ENCODE results near the gene NTN3. TPM values are rescaled to one million over a fixed set of nuclear protein-coding genes. Genes with fewer than 3 reads are reported as not detected.
A peak's percentile ranks its signal among the peaks of the same experiment; 100 is the strongest.
"Not testable (repeated sequence)": the region's sequence is repeated elsewhere in the genome, so short reads cannot be mapped to it uniquely, and the experiment has no call there.

The NTN3 gene
- not detected in 2 replicates for total RNA-seq

DNA sequence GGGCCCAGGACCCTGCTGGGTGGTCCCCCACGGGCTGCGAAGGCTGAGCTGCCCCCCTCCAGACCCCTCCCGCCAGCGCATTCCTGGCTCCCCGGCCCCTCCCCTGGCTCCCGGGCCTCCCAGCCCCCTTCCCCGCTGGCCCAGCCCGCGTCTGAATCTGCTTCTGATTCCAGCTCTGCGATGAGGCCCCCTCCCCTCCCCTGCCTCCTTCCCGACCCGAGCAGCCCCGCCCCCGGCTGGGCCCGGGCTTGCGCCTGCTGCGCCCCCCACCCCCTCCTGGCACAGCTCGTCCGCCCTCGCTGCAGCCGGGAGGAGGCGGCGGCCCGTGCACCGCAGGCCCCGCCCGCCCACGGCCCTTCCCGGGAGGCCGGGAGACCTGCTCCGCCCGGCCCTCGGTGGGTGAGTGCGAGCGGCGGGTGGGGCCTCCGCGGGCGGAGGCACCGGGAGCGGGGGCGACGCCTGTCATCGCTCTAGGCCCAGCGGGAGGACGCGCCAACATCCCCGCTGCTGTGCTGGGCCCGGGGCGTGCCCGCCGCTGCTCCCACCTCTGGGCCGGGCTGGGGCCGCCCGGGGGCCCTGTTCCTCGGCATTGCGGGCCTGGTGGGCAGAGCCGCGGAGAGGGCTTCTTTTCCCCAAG, at the start of gene NTN3:
NTN3 (plus strand) TSS at position 282 of the 637 bp plus-strand sequence. CDS start 405 bp downstream, outside the sequence.
- no peak for DNase-seq (ENCODE audit: low read depth, low spot score)

DNA sequence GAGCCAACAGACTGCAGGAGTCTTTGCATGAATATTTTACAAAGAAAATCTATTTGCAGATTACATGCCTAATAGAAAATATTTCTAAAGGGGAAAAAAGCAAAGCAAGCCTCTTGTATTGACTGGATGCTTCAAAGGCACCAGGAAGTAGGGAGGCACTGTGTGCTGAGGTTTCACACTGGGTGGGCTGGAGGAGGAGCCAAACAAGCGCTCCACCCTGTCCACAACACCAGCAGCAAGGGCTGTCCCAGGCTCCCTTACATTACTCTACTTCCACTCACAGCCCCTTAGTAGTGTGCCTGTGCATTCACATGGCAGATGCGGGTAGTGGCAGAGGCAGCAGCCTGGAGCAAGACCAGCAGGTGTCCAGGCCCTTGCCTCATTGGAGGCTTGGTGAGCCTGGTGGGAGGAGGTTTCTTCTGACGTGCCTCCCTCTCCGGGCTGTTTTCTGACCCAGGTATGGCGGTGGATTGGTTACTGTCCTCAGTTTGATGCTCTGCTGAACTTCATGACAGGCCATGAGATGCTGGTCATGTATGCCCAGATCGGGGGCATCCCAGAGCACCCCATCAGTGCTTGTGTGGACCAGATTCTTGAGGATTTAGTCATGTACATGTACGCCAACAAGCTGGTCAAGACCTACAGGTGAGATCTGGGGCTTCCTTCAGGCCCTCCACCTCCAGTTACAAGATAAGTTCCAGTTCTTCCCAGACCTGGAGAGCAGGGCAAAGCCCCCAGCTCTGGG, 48.8 kb upstream of the NTN3 start:
- no peak for DNase-seq (ENCODE audit: low read depth, low spot score)

DNA sequence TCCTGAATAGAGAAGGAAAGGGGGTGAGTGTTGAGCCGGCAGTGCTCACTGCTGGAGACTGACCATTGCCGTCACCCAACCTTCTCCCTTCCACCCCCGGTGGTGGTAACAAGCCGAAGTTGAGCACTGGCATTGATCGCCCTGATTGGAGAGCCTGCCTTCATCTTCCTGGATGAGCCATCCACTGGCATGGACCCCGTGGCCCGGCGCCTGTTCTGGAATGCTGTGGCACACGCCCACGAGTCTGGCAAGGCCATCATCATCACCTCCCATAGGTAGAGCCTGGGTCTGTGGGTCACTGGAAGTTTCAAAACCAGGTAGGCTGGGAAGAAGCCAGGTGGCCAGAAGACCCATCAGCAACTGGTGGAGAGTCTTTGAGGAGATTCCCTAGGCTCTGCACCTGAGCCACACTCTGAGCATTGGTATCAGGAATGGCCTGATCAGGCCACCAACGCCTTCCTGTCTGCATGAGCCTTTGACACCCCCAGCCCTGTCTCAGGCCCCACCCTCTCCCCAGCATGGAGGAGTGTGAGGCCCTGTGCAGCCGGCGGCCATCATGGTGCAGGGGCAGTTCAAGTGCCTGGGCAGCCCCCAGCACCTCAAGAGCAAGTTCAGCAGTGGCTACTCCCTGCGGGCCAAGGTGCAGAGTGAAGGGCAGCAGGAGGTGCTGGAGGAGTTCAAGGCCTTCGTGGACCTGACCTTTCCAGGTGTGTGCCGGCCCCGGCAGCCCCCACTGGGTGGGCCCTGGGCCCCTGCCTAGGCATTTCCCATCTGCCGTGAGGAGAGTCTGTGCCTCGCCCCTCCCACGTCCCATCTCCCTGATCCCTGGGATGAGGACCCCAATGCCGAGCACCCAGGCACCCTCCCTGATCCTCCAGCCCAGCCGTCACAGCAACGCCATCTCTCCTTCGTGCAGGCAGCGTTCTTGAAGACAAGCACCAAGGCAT, 46.8 kb upstream of the NTN3 start:
- DNase-seq (ENCODE audit: low read depth, low spot score) = no peak

DNA sequence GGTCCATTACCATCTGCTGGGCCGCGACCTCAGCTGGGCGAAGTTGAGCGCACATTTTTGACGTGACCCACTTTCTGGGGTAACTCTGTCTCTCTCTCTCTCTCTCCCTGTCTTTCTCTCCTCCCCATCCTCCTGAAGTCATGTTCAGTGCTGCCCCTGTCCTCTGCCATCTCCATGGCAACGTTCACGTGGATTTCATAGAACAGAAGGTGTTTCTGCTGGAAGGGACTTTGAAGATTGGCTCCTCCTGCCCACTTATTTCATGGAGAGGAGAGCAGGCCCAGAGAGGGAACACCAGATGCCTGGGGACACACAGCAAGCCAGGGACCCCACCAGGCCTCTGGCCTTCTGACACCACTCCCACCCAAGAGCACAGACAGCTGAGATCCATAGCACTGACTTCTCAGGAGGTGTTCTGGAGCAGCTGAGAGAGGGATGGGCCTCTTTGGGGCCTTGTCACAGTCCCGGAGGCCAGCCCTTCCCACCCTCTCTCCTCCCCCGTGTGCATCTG, 46.0 kb upstream of the NTN3 start:
- no peak for DNase-seq (ENCODE audit: low read depth, low spot score)

DNA sequence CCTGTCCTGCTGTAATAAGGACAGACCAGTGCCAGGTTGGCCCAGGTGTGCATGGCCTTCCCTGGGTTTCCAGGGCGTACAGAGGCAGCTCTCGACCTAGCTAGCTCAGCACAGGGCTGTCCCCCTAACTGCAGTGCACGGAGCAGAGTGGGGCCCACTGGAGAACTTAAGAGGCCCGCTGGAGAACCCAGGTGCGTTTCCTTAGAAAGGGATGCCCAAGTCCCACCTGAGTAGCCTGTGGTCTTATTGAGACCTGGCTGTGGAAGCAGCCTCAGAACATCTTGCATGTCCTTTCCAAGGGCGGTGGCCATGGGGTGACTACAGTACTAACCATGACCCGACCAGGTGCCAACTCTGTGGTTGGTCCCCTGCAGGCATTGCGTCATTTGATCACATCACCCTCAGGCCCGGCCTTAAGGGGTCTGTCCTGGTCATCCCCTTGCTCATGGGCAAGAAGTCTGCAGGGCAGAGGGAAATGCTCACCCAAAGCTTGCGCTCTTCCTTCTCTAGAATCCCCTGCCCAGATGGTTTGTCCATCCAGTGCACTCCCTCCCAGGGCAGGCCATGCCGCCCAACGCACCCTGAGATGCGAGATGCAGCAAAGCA, 45.2 kb upstream of the NTN3 start:
- DNase-seq (ENCODE audit: low read depth, low spot score) = no peak

DNA sequence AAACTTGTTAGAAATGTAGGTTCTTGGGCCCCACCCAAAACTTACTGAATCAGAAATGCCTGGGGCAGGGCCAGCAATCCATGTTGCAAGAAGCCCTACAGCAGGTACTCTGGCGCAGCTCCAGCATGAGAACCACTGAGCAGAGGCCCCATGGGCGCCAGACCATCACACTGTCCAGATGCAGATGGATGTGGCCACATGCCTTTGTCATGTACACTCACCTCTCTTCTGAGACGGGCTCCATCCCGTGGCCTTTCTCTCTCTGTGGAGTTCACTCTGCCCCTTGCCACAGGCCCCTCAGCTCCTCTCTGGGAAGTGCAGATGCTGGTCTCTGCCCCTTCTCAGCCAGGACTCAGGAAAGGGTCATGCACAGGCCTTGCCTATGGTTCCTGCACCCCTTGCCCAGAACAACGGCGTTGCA, 44.1 kb upstream of the NTN3 start:
- no peak for DNase-seq (ENCODE audit: low read depth, low spot score)

DNA sequence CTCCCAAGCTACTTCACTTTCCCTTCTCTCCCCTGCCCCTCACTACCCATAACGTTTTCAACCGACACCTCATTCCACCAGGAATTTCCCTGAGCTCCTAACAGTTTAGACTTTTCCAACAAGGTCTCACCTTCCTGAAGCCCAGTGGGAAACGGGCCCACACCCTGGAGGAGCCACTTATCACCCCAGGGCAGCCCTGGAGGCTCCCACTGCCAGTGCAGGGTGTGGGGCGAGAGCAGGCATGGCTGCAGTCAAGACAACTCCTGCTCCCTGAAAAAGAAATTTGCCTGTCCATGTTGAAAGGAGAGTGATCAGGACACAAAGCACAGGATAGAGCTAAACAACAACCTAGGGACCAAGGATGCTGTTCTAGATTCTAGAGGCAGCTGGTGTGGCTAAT, 43.6 kb upstream of the NTN3 start:
- DNase-seq (ENCODE audit: low read depth, low spot score) = no peak

DNA sequence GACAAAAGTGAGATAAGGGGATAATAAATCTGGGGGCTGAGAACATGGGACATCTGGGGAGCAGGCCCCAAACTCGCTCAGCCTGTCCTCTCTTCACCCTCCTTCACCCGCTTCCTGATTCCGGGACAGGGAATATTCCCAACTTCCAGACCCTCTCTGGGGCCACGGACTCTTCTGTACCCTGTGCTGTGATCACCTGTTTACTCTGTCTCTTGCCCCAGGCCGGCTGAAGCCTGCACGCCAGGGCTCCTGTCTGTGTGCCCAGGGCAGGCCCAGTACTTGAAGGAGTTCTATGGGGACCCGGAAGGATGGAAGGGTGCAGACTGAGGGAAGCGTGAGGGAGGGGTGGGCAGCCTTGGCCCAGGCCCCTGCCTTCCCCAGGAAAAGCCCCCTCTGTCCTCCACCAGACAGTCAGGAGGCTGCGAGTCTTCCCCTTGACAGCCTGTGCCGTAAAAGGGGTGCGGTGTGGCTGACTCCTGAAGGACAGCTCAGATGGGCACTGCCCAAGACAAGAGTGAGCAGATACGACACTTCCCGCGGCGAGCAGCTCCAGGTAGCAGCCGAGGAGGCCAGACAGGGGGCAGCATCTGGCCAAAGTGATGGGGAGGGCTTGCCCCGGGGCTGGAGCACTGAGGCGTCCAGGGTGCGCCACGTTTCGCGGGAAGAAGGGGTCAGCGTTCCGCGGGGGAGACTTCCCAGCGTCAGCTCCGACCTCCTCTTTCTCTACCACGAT, 42.9 kb upstream of the NTN3 start:
- no peak for DNase-seq (ENCODE audit: low read depth, low spot score)

DNA sequence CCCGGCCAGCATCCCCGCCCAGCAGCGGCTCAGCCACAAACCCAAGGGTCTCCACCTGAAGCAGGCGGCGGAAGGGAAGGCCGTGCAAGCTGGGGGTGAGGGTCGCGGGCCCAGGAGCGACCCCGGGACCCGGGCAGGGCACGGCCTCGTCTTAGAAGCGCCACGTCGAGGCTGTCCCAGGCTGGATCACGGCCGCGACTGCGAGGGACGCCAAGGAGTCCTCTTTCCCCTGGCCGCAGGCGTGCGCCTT, 42.4 kb upstream of the NTN3 start:
- no peak for DNase-seq (ENCODE audit: low read depth, low spot score)

DNA sequence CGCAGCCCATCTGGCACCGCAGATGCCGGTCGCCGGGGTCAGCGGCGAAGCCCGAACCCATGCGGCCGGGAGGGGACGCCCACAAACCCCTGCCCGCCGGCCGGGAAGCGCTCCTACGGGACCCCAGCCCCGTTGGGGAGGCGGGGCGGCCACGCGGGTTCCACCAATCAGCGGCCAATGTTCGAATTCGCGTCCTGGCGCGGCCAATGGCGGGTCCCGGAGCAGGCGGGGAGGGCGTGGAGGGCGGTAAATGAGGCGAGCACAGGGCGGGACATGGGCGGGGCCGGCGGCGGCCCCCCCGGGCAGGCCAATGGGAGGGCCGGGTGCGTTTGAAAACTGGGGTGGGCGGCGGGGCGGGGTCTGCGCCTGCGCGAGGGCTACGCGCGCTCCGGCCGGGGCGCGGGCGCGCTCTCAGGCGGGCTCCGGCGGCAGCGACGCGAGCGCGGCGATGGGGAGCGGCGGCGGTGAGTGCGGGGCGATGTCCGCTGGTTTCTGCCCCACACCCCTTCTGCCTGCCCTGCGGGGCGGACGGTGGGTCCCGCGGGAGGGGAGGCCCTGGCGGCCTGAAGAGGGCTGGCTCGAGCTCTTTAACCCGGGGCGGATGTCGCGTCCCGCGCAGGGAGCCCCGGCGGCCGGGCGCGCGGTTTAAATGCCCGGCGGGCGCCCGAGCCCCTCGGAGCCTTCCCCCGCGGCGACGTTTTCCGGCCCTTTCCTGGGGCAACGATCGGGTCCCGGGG, 41.9 kb upstream of the NTN3 start, which contains the start of gene CCNF:
CCNF (plus strand) TSS at position 414 of the 737 bp plus-strand sequence; CDS start at position 449, 35 bp downstream.
- peak; percentile 73 for DNase-seq (ENCODE audit: low read depth, low spot score)

DNA sequence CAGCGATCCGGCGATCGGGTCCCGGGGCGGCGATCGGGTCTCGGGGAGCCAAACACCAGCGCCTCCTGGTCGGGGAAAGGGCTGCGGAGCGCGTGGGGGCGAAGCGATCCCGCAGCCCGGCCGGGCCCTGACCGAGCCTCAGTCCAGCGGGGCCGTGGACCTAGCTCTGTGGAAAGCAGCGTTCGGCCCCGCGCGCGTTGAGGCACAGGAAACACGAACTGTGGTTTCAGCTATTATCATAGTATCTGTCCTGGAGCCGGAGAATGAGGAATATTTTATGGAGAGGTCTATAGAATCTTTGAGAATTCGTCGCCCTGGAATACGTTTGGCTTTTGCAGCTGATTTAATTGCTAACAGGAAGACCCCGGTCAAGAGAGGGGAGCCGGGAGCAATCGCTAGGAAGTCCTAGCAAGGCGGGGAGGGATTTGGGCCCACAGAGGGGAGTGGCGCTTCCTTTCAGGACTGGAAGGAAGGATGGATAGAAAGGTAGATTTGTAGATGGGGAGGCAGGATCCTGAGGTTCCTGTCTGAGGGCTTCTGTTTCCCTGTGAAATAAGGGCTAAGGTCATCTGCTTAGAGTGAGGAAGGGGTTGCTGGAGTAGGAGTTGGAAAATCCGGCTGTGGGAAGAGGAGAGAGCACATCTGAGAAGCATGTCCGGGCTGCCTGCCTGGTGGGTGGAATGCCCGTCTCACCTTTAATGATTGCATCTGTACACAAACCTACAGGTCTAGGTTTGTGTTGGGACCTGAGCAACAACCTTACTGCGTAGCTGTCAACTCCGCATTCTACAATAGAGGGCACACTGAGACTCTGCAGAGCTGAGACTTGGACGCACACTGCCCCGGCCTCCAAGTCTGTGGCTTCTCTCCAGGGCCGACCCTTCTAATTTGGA, 41.1 kb upstream of the NTN3 start:
- DNase-seq (ENCODE audit: low read depth, low spot score) = no peak

DNA sequence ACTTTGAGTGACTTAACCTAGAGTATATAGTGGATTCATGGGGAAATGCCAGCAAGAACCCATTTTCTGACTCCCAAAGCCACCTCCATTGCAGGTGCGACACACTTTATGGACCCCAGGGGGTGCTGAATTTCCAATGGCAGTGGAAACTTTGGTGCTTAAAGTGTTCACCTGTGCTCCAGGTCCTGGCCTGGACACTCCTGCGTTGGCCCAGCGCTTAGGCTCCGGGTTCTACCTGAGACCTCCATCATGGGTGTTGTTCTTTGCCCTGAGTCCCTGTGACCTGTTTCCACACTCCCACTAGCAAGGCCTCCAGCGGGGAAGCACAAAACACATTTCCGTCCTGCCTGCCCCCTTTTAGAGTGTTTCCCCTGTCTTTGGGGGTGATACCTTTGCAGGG, 38.8 kb upstream of the NTN3 start:
- DNase-seq (ENCODE audit: low read depth, low spot score) = no peak

DNA sequence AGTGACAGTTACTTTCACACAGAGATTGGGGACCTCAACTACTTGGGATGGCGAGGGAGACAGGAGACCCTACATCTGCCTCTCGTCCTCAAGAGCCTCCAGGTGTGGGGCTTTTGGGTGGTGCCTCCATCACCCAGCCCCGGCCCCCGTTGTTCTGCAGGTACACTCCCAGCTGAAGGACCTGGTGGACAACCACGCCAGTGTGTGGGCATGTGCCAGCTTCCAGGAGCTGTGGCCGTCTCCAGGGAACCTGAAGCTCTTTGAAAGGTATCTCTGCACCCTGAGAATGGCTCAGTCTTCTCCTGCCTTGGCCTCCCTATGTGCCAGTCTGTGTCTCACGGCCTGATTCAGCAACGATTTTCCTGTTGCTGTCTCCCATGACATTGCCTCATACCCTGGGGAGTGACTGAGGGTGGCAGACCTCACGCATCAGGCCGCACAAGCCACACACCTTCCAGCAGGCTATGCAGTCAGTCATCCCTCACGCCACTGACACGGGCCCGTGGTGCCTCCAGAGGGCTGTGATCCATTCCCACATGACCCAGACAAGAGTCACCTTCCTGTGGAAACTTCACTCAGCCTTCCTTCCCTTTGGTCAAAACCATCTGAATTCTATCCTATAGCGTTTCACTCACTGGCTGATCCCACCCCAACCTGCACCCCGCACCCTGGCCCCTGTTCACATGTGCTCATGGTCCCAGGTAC, 38.1 kb upstream of the NTN3 start:
- no peak for DNase-seq (ENCODE audit: low read depth, low spot score)

DNA sequence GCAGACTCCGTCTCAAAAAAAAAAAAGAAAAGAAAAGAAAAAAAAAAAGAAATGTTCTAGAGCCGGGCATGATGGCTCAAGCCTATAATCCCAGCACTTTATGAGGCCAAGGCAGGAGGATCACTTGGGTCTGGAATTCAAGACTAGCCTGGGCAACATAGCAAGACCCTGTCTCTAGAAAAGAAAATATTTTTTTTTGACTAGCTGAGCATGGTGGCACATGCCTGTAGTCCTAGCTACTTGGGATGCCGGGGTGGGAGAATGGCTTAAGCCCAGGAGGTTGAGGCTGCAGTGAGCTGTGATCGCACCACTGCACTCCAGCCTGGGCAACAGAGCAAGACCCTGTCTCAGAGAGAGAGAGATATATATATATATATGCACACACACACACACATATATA, 35.9 kb upstream of the NTN3 start:
- DNase-seq (ENCODE audit: low read depth, low spot score) = not testable (repeated sequence)

DNA sequence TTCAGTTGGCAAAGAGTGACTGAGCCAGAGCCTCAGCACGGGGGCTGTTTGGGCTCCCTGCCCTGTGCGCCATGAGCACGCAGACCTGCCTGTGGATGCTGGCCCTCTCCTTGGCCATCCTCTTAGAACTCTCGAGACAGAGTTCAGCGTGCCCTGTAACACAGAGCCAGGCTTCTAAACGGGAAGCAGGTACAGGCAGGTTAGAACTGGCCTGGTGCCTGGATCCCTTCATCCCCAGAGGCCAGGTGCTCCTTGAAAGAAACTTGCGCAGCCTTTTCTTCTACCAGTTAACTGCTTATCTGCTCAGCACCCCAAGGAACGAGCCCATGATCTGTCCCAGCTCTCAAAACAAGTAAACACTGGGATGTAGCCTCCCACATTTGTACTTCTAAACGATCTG, 35.0 kb upstream of the NTN3 start:
- no peak for DNase-seq (ENCODE audit: low read depth, low spot score)

DNA sequence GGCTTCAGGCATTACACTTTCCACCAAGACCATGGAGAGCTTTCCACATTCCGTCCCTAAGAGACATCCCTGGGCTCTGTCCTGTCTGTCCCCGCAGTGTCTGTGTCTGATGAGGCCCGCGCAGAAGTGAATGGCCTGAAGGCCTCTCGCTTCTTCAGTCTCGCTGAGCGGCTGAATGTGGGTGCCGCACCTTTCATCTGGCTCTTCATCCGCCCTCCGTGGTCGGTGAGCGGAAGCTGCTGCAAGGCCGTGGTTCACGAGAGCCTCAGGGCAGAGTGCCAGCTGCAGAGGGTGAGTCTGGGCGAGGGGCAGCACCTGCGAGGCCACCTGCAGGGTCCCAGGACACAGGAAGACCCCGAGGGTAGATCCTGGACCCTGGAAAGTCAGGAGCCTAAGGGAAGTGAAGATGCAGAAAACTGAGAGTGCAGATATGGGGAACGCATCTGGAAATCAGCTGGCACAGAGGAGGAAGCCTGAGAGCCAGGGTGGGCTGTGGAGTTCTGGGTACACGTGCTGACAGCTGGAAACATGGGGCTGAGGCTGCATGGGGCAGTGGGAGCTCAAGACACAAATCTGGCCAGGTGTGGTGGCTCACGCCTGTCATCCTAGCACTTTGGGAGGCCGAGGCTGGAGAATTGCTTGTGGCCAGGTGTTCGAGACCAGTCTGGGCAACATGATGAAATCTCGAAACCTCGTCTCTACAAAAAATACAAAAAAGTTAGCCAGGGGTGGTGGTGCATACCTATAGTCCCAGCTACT, 33.9 kb upstream of the NTN3 start:
- no peak for DNase-seq (ENCODE audit: low read depth, low spot score)

DNA sequence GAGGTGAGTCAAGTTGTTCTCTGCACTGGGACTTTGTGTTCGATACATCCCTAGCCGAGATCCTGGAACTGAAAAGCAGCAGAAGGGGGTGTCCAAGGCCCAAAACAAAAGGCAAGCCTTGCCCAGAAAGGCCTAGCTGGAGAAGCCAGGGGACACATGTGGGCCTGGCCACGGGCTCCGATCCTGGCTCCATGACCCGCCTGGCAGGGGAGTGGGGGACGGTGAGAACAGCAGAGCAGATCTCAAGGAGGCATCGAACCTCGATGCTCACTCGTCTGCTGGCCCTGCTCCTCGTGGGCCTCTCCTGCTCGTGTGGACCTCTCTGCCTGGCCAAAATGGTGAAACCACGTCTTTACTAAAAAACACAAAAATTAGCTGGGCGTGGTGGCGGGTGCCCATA, 33.0 kb upstream of the NTN3 start:
- no peak for DNase-seq (ENCODE audit: low read depth, low spot score)

DNA sequence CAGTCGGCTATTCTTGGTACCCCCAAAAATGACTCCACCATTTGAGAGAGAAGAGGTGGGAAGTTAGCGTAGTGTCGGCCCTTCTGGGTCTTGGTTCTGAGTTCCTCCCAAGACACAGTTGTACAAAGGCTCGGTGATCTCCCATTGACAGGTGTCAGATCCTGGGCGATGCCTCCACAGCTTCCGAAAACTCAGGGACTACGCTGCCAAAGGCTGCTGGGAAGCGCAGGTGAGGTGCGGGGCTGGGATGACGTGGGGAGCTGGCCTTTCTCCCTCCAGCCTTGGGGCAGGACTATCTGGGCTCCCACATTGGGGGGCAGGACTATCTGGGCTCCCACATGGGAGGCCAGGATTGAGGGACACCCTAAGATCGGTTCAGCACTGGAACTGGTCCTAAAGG, 31.5 kb upstream of the NTN3 start:
- no peak for DNase-seq (ENCODE audit: low read depth, low spot score)

Data from pulmonary artery endothelial cell (primary cell).